Measurements from ENCODE around the gene VOPP1.

DNA sequence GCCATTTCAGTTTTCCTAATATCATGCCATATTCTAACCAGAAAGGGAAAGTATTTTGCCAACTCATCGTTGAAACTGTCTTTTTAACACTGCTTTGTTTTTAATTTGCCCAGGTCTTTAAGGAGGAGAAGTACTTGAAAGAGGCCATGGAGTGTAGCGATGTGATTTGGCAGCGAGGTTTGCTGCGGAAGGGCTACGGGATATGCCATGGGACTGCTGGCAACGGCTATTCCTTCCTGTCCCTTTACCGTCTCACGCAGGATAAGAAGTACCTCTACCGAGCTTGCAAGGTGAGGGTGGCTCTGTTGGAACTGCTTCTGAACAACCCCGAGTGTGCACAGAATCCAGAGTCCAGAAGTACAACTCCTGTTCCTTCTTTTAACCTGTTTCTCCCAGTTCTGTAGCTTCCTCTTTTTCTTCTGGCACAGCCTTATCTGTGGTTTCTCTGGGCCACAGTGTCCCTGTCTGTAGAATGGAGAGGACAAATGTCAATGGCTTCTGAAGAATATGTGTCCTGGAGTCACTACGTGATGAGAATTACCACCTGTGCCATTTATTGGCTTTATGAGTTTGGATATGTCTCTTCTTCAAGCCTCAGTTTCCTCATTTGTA, 147.1 kb downstream of the VOPP1 start:
- TF ChIP-seq, protein P1, sequence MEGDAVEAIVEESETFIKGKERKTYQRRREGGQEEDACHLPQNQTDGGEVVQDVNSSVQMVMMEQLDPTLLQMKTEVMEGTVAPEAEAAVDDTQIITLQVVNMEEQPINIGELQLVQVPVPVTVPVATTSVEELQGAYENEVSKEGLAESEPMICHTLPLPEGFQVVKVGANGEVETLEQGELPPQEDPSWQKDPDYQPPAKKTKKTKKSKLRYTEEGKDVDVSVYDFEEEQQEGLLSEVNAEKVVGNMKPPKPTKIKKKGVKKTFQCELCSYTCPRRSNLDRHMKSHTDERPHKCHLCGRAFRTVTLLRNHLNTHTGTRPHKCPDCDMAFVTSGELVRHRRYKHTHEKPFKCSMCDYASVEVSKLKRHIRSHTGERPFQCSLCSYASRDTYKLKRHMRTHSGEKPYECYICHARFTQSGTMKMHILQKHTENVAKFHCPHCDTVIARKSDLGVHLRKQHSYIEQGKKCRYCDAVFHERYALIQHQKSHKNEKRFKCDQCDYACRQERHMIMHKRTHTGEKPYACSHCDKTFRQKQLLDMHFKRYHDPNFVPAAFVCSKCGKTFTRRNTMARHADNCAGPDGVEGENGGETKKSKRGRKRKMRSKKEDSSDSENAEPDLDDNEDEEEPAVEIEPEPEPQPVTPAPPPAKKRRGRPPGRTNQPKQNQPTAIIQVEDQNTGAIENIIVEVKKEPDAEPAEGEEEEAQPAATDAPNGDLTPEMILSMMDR (IDR thresholded peaks at IDR 0.05): no peak
- TF ChIP-seq POLR2A (IDR thresholded peaks at IDR 0.05) (no peak), EP300 (IDR thresholded peaks at IDR 0.05) (no peak)

Measured in ovary (tissue), 3 donors.